SH-SY5Y (cell line): Measurements from ENCODE around the gene FUT3.

Experiments used
- GATA2 ChIP-seq: IDR thresholded peaks from 2 replicates; pipeline ENCODE4 v1.6.1; 2011; ENCODE audit warnings: mild to moderate bottlenecking, low read depth, low read length
- GATA3 ChIP-seq: IDR thresholded peaks from 2 replicates; pipeline ENCODE4 v1.6.1; 2011; ENCODE audit warnings: low read depth, mild to moderate bottlenecking, low read length, moderate library complexity

DNA sequence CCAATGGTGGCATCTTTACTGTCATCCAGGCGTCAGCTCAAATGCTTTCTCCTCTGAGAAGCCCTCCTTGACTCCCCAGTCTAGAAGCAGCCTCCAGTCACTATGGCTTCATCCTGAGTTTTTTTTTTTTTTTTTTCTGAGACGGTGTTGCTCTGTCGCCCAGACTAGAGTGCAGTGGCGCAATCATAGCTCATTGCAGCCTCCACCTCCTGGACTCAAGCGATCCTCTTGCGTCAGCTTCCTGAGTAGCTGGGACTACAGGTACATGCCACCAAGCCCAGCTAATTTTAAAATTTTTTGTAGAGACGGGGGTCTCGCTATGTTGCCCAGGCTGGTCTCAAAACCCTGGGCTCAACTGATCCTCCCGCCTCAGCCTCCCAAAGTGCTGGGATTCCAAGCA, 42.2 kb downstream of the FUT3 start:
- TF ChIP-seq GATA2 (no peak), GATA3 (no peak)
